Hepatocyte (in vitro differentiated cells): Measurements from ENCODE around the gene IFT22.

Experiments
- EZH2 ChIP-seq: fragments of 200-600 bp; sonication (generic); IDR thresholded peaks from 2 replicates; pipeline ENCODE4 v1.6.1; 2016; ENCODE audit warnings: antibody characterized with exemption, mild to moderate bottlenecking, borderline replicate concordance
- TF ChIP-seq, protein P1 (sequence below): fragments of 200-600 bp; sonication (generic); IDR thresholded peaks from 2 replicates; pipeline ENCODE4 v1.5.1; 2016; ENCODE audit warnings: antibody characterized with exemption, mild to moderate bottlenecking; ENCODE audit not compliant: poor library complexity

GRCh38 chr7:101342892-101343291 is 21.3 kb upstream of the IFT22 start:
- TF ChIP-seq, protein P1, sequence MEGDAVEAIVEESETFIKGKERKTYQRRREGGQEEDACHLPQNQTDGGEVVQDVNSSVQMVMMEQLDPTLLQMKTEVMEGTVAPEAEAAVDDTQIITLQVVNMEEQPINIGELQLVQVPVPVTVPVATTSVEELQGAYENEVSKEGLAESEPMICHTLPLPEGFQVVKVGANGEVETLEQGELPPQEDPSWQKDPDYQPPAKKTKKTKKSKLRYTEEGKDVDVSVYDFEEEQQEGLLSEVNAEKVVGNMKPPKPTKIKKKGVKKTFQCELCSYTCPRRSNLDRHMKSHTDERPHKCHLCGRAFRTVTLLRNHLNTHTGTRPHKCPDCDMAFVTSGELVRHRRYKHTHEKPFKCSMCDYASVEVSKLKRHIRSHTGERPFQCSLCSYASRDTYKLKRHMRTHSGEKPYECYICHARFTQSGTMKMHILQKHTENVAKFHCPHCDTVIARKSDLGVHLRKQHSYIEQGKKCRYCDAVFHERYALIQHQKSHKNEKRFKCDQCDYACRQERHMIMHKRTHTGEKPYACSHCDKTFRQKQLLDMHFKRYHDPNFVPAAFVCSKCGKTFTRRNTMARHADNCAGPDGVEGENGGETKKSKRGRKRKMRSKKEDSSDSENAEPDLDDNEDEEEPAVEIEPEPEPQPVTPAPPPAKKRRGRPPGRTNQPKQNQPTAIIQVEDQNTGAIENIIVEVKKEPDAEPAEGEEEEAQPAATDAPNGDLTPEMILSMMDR, result no peak
- no peak for TF ChIP-seq EZH2
